Dermis microvascular lymphatic vessel endothelial cell (primary cell): ENCODE results near the gene ULK4. TPM values are rescaled to one million over a fixed set of nuclear protein-coding genes. Genes with fewer than 3 reads are reported as not detected.
"Not testable (repeated sequence)": the region's sequence is repeated elsewhere in the genome, so short reads cannot be mapped to it uniquely, and the experiment has no call there.

Experiments
- DNase-seq, 2 donors: peaks; one replicate each; pipeline versions ENCODE4 v3.0.0 to v3.0.0-alpha.2; 2010; ENCODE audit warnings: low read depth in 2 of 2
- total RNA-seq: library from RNA; depleted of rRNA; stranded (reverse); fragments of >200 nt; gene quantifications from 2 replicates; pipeline ENCODE4 v1.2.1, GENCODE V29; 2014

Gene ULK4
- 5.8 and 7.2 TPM in 2 replicates for total RNA-seq

GRCh38 chr3:41961751-41962679 lies at the start of gene ULK4:
Gene ULK4, minus strand, starts transcription at chr3:41962103. Its CDS starts 7,344 bp downstream, at chr3:41954759.
- peak; percentile 100 for DNase-seq

DNA sequence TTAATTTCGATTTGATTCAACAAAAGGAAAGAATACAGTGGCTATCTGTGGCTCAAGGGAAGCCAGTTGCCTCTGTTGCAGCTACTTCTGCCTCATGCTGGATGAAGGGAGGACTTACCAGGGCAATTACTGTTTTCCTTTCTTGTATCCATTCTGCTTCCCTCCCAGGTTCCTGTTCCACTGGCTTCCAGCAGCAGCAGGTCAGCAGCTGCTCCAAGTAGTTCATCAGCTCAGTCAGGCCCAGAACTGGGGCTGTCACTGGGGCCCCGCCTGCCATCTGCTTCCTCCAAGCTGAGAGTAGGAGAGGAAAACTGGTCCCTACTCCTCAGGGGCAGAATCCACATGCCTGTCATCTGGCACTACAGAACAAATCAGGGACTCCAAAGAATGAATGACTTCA lies 48.6 kb upstream of the ULK4 start:
- DNase-seq: peak in 1 of 2 donors; percentile 43

DNA sequence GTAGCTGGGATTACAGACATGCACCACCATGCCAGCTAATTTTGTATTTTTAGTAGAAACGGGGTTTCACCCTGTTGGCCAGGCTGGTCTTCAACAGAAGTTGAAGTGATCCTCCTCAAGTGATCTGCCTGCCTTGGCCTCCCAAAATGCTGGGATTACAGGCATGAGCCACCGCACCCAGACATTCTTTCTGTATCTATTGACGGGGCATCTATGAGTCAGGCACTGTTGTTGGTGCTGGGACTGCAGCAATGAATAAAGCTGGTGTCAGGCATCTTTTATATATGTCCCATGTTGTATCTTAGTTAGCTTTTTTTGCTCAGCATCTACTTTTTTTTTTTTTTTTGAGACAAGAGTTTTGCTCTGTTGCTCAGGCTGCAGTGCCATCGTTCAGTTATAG lies 47.6 kb upstream of the ULK4 start:
- DNase-seq: no peak

GRCh38 chr3:42007785-42008184 lies 45.9 kb upstream of the ULK4 start:
- no peak for DNase-seq

GRCh38 chr3:42005401-42005800 lies 43.5 kb upstream of the ULK4 start:
- no peak for DNase-seq

DNA sequence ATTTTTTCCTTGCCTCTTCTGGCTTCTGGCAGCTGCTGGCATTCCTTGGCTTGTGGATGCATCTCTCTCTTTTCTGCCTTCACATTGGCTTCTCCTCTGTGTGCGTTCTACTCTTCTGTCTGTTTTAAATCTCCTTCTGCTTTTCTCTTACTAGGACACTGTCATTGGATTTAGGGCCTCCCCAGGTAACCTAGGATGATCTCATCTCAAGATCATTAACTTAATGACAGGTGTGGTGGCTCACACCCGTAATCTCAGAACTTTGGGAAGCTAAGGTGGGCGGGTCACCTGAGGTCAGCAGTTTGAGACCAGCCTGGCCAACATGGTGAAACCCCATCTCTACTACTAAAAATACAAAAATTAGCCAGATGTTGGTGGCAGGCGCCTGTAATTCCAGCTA lies 40.9 kb upstream of the ULK4 start:
- DNase-seq: no peak

- no peak for DNase-seq
Observed at GRCh38 chr3:42001777-42002176, 39.9 kb upstream of the ULK4 start.

DNA sequence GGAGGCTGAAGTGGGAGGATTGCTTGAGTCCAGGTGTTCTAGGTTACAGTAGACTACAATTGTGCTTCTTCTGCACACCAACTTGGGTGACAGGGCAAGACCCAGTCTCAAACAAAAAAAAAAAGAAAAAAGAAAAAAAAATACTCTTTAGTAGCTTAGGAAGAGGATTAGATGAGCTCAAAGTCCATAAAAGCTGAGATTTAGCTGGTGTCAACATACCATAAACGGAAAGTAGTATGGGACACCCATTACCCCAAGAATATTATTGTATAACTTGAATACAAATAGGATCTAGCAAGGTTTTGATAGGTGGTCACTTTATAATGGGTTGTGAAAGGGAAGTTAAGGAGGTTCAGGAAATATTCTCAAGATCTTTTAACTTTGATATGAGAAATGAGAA lies 38.0 kb upstream of the ULK4 start:
- no peak for DNase-seq

DNA sequence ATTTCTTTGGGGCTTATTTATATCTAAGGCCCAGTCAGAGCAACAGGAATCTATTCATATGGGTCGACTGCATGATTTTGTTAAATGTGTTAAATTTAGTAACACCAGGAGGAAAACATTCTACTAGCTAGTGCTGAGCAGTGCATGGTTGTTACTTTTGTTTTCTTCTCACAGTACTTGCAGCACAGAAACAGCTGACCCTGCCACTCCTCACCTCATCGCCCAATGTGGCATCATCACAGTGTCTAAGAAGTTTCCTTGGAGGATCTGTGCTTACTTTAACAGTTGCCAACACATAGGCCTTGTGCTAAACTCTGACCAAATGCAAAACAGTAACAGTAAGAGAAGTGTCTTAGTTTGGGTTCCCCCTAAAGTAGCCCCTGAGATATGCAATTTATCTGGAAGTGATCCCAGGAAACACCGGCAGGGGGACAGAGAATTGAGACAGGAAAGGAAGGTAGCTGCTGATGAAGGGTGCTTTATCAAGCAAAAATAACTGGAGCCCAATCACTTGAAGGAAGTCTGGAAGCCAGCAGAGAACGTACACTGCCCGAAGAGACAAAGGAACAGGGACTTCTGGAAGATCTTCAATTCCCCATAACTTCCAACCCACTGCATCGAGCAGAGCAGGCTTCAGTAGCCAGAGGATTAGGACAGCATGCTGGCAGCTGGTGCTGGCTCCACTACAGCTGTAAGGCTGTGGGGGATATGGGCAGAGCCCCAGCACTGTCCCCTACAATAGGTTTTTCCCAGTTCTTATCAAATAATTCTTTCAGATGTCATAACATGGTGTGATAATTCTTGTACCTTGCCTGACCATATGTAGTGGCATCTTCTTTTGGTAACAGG lies 36.0 kb upstream of the ULK4 start:
- no peak for DNase-seq

DNA sequence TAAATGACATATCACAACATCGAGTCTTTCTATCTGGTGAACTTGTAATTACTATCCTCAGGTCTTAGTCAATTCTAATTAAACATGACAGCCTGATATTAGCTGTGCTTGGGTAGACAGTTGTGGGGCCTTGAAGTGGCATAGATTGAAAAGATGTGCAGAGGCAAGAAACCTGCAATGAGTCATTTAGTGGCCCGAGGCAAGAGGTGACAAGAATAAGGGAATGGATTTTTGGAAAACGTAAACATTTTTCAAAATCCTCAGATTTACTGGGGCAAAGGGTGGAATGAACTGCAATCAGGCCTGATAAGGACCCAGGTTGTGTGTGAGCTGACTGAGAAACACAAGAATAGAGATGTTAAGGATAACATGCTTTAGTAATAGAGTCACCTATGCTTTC lies 29.5 kb upstream of the ULK4 start:
- DNase-seq: no peak

- no peak for DNase-seq
Observed at GRCh38 chr3:41989518-41989917, 27.6 kb upstream of the ULK4 start.

- DNase-seq: no peak
Observed at GRCh38 chr3:41987627-41988026, 25.7 kb upstream of the ULK4 start.

- no peak for DNase-seq
Observed at GRCh38 chr3:41986561-41986960, 24.7 kb upstream of the ULK4 start.

- DNase-seq: no peak
Observed at GRCh38 chr3:41985018-41985417, 23.1 kb upstream of the ULK4 start.

- DNase-seq: not testable (repeated sequence)
Observed at GRCh38 chr3:41983091-41983490, 21.2 kb upstream of the ULK4 start.

DNA sequence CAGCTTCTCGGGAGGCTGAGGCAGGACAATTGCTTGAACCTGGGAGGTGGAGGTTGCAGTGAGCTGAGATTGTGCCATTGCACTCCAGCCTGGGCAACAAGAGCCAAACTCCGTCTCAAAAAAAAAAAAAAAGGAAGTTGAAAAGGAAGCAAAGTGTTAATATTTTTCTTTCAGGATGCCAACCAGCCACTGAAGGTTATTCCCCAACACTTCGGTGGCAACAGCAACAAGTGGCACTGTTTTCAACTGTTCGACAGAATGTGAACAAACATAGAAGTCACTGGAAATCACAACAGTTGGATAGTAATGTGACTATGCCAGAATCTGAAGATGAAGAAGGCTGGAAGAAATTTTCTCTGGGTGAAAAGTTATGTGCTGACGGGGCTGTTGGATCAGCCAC lies 15.5 kb upstream of the ULK4 start:
- not testable (repeated sequence) for DNase-seq

DNA sequence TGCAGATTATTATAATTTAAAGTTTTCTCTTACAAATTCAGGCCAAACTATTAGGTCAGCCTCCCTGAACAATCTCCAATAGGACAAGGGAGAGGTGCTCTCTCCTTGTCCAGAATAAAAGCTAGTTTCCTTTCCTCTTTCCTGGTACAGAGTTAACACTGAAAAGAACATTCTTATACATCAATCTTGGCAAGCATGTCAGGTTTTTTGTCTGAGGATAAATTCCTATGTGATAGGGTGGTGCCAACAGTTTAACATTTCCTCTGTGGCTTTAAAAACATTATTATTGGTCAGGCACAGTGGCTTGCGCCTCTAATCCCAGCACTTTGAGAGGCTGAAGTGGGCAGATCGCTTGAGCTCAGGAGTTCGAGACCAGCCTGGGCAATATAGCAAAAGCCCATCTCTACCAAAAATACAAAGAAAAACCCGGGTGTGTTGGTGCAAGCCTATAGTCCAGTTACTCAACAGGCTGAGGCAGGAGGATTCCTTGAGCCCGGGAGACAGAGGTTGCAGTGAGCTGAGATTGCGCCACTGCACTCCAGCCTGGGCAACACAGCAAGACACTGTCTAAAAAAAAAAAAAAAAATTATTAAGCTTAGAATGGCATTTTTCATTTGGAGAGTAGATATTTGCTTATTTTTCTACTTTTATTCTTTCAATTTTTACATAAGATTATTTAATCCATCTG lies 13.7 kb upstream of the ULK4 start:
- peak in 1 of 2 donors; percentile 43 for DNase-seq

DNA sequence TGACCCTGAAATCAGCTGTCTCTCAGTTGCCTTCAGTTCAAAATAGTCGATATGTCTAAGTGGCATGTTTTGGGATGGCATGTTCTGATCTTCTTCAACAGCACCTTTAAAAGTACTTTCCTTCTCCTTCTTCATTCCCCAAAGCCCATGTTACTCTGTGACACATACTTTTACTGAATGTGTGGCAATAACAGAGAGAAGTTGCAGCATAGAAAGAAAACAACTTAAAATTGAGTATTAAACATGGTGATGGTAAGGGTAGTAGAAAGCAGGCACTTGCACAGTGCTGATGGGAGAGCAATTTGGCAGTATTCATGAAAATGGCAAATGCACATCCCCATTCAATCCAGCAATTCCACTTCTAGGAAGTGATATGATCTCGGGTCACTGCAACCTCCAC lies 12.3 kb upstream of the ULK4 start:
- no peak for DNase-seq

DNA sequence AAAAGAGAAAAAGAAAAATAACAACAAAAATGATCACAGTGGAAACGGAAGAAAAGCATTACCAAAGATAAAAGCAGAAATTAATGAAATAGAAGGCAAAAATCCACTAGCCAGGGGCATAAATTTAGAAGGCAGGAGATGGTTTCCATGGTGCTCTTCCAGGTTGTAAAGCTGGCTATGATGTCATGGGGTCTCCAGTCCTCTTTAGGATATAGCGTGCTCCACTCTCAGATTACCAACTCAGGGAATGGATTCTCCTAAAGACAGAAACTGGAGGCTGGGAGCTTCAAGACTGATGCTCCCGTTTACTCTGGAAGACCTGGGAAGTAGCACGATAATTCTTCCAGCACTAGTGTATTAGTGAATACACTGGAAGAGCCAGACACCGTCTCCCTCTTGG lies 10.9 kb upstream of the ULK4 start:
- DNase-seq: no peak

DNA sequence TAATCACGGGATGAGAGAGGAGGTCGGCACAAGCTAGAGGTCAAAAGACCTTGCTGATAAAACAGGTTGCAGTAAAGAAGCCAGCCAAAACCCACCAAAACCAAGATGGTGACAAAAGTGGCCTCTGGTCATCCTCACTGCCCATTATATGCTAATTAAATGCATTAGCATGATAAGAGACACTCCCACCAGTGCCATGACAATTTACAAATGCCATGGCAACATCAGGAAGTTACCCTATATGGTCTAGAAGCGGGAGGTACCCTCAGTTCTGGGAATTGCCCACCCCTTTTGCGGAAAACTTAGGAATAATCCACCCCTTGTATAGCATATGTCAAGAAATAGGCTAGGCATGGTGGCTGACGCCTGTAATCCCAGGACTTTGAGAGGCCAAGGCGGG lies 4.3 kb upstream of the ULK4 start:
- DNase-seq: no peak

GRCh38 chr3:41963823-41964222 lies 1.9 kb upstream of the ULK4 start:
- DNase-seq: no peak
